Measurements from ENCODE around the gene SERGEF. TPM values are rescaled to one million over a fixed set of nuclear protein-coding genes. Genes with fewer than 3 reads are reported as not detected.

SERGEF gene
- total RNA-seq, 6 experiments from 2014 or later: 8.4 to 19.5 (median 15.8) TPM

DNA sequence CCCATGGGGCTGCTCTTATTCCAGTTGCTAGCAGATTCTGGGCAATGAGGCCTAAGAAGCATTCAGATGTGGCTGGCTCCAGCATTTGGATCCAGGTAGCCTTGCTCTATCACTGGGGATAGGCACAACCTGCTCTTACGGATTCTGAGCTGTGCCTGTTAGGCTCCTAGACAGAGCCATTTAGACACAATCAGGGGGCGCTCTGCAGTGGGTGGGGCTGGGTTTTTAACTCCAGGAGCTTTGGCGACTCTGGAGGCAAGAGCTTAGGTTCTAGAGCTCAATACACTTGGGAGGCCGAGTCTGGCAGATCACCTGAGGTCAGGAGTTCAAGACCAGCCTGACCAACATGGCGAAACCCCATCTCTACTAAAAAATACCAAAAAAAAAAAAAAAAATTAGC is 246.3 kb downstream of the SERGEF start:
- peaks cover 0 to 13% (median 6%) of the 10 kb centered on the region in 4 donors for H3K4me1 ChIP-seq
- H3K4me3 ChIP-seq: no peak overlapping the region
- no peak for DNase-seq
- no peaks in the 10 kb centered on the region for H3K27me3 ChIP-seq
- H3K27ac ChIP-seq: no peak overlapping the region
- no peak for ATAC-seq
- TF ChIP-seq, protein P1, sequence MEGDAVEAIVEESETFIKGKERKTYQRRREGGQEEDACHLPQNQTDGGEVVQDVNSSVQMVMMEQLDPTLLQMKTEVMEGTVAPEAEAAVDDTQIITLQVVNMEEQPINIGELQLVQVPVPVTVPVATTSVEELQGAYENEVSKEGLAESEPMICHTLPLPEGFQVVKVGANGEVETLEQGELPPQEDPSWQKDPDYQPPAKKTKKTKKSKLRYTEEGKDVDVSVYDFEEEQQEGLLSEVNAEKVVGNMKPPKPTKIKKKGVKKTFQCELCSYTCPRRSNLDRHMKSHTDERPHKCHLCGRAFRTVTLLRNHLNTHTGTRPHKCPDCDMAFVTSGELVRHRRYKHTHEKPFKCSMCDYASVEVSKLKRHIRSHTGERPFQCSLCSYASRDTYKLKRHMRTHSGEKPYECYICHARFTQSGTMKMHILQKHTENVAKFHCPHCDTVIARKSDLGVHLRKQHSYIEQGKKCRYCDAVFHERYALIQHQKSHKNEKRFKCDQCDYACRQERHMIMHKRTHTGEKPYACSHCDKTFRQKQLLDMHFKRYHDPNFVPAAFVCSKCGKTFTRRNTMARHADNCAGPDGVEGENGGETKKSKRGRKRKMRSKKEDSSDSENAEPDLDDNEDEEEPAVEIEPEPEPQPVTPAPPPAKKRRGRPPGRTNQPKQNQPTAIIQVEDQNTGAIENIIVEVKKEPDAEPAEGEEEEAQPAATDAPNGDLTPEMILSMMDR (IDR thresholded peaks at IDR 0.05): no peak
- TF ChIP-seq POLR2A (IDR thresholded peaks at IDR 0.05): no peak
- intact Hi-C loops (cut with DNase I): no loop called here
- H3K36me3 ChIP-seq: no peaks in the 10 kb centered on the region
- whole genome bisulfite sequencing (ENCODE audit: insufficient coverage, low coverage, low lambda C conversion rate, missing lambda C conversion rate): no CpG with 5 or more reads among the region's 5 CpGs
- H3K9me3 ChIP-seq: no peaks in the 10 kb centered on the region

DNA sequence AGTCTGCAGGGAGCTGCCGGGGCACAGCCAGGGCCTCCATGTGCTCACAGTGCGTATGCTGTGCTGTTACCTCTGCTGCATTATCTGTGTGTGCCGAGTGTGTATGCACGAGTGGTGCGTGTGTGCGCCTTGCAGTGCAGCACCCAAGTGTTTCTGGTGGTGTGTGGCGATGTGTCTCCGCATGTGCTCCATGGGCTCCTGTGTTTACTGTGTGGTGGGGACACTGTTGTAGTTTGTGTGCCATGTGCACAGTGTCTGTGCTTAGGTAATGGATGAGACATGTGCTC is 246.8 kb downstream of the SERGEF start:
- H3K9me3 ChIP-seq: no peaks in the 10 kb centered on the region
- TF ChIP-seq, protein P1 (IDR thresholded peaks at IDR 0.05): no peak
- intact Hi-C loops (cut with DNase I): no loop called here
- no peak for DNase-seq
- H3K27me3 ChIP-seq: no peaks in the 10 kb centered on the region
- WGBS (ENCODE audit: insufficient coverage, low coverage, low lambda C conversion rate, missing lambda C conversion rate): no CpG with 5 or more reads among the region's 8 CpGs
- no peak overlapping the region for H3K4me3 ChIP-seq
- H3K4me1 ChIP-seq: peaks cover 0 to 13% (median 6%) of the 10 kb centered on the region in 4 donors
- no peak for ATAC-seq
- H3K36me3 ChIP-seq: no peaks in the 10 kb centered on the region
- no peak overlapping the region for H3K27ac ChIP-seq

DNA sequence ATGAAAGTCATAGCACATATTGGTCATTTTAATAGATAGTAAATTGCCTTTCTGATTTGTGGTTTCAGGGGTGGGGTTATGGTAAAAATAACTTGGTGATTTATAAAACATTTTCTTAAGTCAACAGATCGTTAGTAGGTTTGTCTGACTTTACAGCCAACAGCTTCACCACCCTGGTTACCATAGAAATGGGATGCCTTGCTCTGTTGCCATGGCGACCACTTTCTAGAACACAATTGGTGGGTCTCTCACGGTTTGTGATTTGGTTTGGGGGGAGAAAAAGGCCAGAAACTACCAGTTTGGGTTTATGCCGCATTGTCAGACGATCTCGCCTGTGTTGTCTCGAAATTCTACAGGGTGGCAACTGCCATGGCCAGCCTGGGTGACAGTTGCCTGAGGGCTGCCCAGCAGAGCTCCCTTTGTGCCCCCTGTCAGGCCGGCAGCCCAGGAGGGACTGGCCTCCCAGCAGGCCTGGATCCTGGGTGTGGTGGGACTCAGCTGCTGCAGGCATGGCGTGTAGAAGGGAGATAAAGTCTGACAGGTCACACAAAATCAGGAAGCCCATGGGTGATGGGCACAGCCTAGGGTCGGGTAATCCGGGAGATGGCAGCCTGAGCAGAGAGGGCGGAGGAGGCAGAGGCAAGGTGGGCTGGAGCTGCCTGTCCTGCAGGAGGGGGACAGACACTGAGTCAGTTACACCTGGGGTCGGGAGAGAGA is 247.3 kb downstream of the SERGEF start:
- TF ChIP-seq, protein P1 (IDR thresholded peaks at IDR 0.05): no peak
- TF ChIP-seq POLR2A (IDR thresholded peaks at IDR 0.05): no peak
- Histone ChIP-seq H3K9me3 (no peaks in the 10 kb centered on the region), H3K36me3 (no peaks in the 10 kb centered on the region), H3K4me3 (no peak overlapping the region), H3K27ac (no peak overlapping the region), H3K27me3 (no peaks in the 10 kb centered on the region), H3K4me1 (peaks cover 0 to 10% (median 4%) of the 10 kb centered on the region in 4 donors)
- intact Hi-C loops (cut with DNase I): no loop called here
- ATAC-seq: no peak
- peak in 1 of 3 donors; percentile 25 for DNase-seq
- WGBS (ENCODE audit: insufficient coverage, low coverage, low lambda C conversion rate, missing lambda C conversion rate): 73% methylated on average over 6 of the region's 13 CpGs

GRCh38 chr11:17764446-17765218 is 248.2 kb downstream of the SERGEF start:
- no peak overlapping the region for H3K27ac ChIP-seq
- no peaks in the 10 kb centered on the region for H3K27me3 ChIP-seq
- no peak for DNase-seq
- no peaks in the 10 kb centered on the region for H3K36me3 ChIP-seq
- H3K4me3 ChIP-seq: no peak overlapping the region
- H3K4me1 ChIP-seq: peaks cover 0 to 2% (median under 1%) of the 10 kb centered on the region in 4 donors
- H3K9me3 ChIP-seq: no peaks in the 10 kb centered on the region
- intact Hi-C loops (cut with DNase I): loop anchor here in 1 of 2 donors (5.0 kb wide), 1 partner anchor 213 kb away; no protein-coding TSS in a partner anchor
- 65% methylated on average over 4 of the region's 19 CpGs for WGBS (ENCODE audit: insufficient coverage, low coverage, low lambda C conversion rate, missing lambda C conversion rate)
- TF ChIP-seq, protein P1 (IDR thresholded peaks at IDR 0.05): no peak
- no peak for TF ChIP-seq POLR2A (IDR thresholded peaks at IDR 0.05)
- no peak for ATAC-seq
